Limb (tissue), 2 donors: ENCODE data around the gene CFAP299.

Source experiments
- DNase-seq, 2 donors: peaks; one replicate each; pipeline ENCODE4 v3.0.0-alpha.2; 2016; ENCODE audit errors: extremely low spot score in 2 of 2

The CFAP299 gene

GRCh38 chr4:80912350-80912749, 576.8 kb downstream of the CFAP299 start:
- DNase-seq: no peak

DNA sequence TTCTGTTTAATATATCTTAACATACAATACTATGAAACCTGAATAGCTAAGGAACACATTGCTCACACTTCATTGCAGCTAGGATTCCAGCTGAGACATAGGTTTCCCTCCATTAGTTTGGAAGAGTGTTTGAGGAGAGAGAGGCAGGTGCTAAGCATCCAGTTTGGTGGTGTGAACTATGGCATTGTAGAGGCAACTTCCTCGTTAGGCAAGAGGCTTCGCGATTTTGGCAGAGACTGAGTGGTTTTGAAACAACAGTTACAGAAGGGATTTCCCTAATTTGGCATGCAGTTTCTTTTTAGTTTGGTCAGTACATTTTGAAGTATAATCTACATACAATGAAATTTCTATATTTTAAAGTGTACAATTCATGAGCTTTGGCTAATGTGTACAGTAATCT, 577.9 kb downstream of the CFAP299 start:
- no peak for DNase-seq

GRCh38 chr4:80916770-80917169, 581.2 kb downstream of the CFAP299 start:
- DNase-seq: no peak

DNA sequence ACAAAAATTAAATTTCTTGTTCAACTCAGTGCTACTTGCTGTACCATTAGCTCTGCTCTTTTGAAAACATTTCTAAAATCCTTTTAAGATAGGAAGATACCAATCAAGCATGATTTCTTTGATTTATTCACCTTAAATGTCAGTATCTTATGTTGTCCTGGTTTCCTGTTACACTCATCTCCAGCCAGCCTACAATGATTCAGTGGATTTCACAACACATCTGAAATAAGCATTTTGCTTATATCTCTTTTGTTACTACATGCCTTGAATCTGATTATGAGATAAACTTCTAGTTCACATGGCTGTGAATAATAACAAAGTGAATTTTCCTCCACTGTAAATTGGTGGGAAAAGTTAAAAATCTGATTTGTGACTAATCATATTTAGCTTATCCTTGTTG, 582.5 kb downstream of the CFAP299 start:
- no peak for DNase-seq

DNA sequence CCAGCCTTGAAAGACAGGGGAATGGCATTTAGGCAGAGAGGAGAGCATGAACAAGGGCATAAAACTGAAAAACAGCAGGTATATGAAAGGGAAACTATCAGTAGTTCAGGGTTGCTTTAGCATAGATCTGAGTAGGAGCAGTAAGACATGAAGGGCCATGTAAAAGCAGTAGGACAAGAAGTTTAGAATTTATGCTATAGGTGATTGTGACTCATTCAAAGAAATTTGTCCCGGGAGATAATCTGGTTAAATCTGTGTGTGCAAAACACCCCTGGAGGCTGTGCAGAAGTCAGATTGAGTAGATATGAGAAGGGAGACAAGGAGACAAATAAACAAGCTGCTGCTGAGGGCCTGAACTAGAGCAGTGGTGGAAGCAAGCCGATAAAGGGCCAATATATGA, 585.9 kb downstream of the CFAP299 start:
- DNase-seq: no peak

DNA sequence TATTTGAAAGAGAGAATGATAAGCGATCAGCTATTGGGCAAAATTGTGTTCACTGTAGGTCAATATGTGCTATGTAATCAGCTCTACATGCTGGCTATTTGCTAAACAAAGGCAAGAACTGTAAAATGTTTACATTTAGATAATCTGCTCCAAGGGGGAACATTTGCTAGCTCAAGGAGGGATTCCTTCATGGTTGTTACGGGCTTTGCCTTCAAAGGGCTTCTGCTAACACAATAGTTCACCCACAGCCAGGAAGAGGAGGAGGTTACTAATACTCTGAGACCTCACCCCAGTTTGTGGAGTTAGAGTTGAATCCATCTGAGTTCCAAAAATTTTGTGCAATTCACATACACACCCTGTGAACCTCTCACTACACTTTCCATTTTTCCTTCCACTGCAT, 587.4 kb downstream of the CFAP299 start:
- no peak for DNase-seq

DNA sequence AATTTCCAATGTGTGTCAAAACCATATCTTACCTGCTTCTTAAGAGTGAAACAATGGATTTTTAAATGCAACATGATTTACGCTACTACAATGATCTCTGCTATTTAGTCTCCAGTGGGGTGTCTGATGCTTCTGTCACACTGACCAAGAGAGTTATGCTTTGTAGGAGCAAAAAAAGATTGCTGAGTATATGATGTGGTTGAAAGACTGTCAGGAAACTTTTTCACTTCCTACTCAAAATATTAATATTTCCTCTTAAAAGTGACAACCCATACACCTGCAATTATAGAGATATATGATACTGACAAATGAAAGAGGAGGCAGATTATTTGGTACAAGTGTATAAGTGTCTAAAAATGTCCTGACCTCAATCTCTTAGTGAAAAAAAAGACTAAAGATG, 589.8 kb downstream of the CFAP299 start:
- no peak for DNase-seq

GRCh38 chr4:80926446-80926845, 590.9 kb downstream of the CFAP299 start:
- no peak for DNase-seq

- DNase-seq: no peak
These were observed 591.4 kb downstream of the CFAP299 start for GRCh38 chr4:80926891-80927290.

GRCh38 chr4:80927420-80927819, 591.9 kb downstream of the CFAP299 start:
- DNase-seq: no peak

- peak; percentile 30 to 58 for DNase-seq
These were observed 596.1 kb downstream of the CFAP299 start for GRCh38 chr4:80931631-80932081.

- DNase-seq: peak in 1 of 2 donors; percentile 58
These were observed 612.6 kb downstream of the CFAP299 start for GRCh38 chr4:80948141-80948540.

DNA sequence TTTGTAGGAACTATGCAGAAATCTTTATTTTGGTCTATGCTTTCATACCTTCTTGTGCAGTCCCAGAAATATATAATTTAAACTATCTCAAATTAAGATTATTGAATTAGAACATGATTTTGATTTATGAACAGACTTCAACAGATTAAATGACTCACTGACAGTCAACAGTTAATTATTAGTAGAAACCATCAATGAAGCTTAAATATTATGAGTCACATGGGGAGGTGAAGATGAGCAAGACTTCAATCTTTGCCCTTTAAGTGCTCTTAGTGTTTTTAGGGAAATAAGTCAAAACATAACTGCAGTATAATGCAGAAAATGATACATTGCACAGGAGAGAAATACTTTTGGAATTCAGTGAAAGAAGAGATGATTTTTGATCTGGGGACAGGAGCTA, 613.5 kb downstream of the CFAP299 start:
- no peak for DNase-seq

DNA sequence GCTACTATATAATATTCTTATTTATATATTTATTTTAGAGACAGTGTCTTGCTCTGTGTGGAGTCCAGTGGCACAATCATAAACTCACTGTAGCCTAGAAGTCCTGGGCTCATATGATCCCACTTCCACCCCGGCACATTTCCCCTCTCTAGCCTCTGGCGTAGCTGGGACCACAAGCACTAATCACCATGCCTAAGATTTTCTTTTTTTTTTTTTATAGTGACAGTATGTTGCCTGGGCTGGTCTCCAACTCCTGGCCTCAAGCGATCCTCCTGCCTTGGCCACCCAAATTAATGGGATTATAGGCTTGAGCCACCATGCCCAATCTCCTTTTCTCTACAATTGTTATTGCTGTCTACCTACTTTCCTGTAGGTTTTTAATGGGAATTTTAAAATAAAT, 620.9 kb downstream of the CFAP299 start:
- DNase-seq: no peak

DNA sequence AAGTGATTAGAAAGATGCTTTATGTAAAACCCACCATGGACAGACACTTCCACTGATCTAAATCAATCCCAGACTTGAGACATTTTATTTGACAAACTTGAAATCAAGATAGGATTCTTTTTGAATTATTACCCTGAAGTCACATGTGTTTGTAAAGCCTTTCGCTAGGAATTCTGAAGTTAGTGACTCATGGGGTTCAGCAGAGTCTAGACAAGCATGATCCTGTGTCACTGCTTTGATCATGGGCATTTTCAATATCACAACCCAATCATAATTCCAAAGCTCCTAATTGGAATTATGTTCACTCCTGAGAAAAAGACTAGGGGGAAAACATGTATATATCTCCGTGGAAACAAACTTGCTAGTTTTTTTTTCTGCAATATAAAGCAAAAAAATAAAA, 627.5 kb downstream of the CFAP299 start:
- DNase-seq: no peak

GRCh38 chr4:80967346-80967745, 631.8 kb downstream of the CFAP299 start:
- DNase-seq: no peak

DNA sequence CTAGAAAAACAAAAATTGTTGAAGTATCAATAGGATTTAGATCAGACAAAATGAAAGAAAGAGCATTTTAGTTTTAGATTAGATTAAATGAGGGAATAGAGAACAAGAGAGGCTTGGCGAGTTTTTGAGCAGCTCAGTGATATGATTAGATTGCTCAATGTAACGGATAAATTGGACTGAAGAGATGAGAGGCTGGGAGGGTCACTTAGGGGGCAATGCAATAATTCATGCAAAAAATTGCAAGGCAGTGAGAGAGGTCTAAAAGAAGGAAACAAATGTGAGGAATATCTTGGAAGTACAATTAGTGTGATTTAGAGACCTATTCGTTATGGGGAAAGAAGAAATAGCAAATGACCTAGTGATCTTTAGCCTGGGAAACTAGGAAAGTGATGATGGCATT, 644.7 kb downstream of the CFAP299 start:
- DNase-seq: no peak

DNA sequence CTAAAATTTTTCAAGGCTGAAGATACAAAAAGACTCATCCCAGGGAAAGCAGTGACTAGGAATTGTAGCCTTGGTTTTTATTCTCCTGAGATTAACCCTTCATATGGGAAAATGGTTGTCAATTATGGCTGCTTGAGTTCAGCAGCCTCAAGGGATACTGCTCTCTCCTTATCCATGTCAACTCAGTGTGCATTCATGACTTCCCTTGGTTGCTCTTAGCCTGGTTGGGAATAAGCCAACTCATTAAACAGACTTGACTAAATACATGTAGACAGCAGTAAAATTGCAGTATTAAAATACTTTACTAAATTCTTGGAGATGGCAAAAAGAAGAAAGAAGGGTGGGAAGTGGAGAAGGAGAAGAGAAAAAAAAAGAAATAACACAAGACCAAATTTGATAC, 650.5 kb downstream of the CFAP299 start:
- no peak for DNase-seq

GRCh38 chr4:80989921-80990544, 654.5 kb downstream of the CFAP299 start:
- peak in 1 of 2 donors; percentile 71 for DNase-seq

DNA sequence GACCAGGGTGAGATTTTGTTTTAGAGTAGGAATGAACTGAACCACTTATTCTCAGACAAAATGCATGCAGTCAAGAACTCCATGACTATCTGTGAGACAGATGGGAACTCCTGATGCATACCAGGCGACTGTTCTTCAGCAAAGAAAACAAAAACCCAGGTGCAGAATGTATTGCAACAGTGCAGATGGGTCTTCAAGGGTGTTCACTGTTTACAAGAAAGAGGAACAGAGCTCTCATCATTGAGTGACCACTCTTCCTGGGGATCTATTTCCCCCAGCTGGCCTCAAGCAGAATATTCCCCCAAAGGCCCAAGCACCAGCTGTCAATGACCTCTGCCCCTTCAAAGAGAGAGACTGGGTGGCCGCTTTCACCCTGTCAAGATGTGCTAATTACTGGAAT, 655.3 kb downstream of the CFAP299 start:
- DNase-seq: no peak

- DNase-seq: no peak
These were observed 664.4 kb downstream of the CFAP299 start for GRCh38 chr4:80999943-81000342.

DNA sequence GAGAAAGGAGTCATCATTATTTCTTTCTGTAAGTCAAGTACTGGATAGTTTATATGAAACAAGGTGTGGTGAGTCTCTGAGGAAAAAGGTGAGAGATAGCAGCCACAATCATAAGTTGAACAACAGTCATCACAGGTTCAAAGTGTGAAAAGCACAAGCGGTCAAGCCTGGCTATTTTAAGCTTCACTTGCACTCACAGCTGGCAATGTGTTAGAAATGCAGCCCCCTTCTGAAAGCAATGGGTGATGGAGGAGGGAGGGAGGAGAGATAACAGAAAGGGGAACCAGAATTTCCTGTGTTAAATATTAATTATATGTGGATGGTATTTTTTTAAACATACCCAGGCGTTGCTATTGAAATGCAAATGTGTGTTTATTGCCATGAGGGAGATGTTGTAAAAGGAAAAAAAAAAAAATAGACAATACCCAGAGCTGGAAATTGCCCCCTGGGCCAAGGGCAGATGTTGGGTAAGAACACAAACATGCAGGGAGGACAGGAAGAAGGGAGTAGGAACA, 668.1 kb downstream of the CFAP299 start:
- no peak for DNase-seq

DNA sequence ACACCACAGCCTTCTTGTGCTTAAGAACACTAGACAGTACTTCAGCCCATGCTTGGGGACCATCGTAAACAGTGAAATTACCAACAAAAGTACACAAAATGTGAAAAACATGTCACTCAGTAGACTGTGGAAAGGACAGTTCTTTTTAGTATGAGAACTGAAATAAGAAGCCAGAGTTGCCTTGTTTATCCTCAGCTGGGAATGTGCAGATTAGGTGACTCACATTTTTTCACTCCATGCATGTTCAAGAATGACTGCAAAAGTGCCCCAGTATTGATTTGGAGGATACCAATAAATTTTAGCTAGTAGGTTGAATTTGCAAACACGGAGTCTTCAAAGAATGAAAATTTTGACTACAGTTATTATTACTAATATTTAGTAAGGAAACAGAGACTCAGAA, 671.9 kb downstream of the CFAP299 start:
- no peak for DNase-seq
